Endothelial cell of umbilical vein (primary cell): ENCODE results near the gene CDK5R2. TPM values are rescaled to one million over a fixed set of nuclear protein-coding genes. Genes with fewer than 3 reads are reported as not detected.
"Not testable (repeated sequence)": the region's sequence is repeated elsewhere in the genome, so short reads cannot be mapped to it uniquely, and the experiment has no call there.

Source experiments
- BruUV-seq: library from RNA; stranded (reverse); fragments of 400-500 nt; replicated peaks from 2 replicates; lab custom pipeline; 2021; lab: Mats Ljungman, UMichigan
- CTCF ChIA-PET: fragments of 300-600, 350-600 bp; sonication (Branson Sonifier 250); formaldehyde crosslinking; loops from one replicate; lab custom pipeline; 2021; ENCODE audit warnings: antibody characterized with exemption, inconsistent platforms; lab: Charles Lee
- POLR2A ChIA-PET: fragments of 300-600, 350-600 bp; sonication (Branson Sonifier 250); formaldehyde crosslinking; loops from one replicate; lab custom pipeline; 2021; ENCODE audit warnings: antibody characterized with exemption, inconsistent platforms; lab: Charles Lee
- DNase-seq: peaks from one replicate; pipeline ENCODE4 v3.0.0-alpha.2; 2011; ENCODE audit warnings: low read depth, low spot score
- FAIRE-seq: peaks from 2 replicates; lab custom pipeline; 2011; peaks lifted over from hg19 to GRCh38; lab: Jason Lieb, UNC
- H2AFZ ChIP-seq: 2 replicates; pipeline ENCODE4 v1.6.0; 2012; ENCODE audit warnings: low read depth, low read length, control low read depth, inconsistent platforms
- H3K27ac ChIP-seq: 2 replicates; pipeline ENCODE4 v1.5.1; 2011; ENCODE audit warnings: low read depth, mild to moderate bottlenecking, control low read depth, low read length, moderate library complexity; ENCODE audit not compliant: insufficient read depth
- H3K27me3 ChIP-seq, 2 experiments: 2 replicates each; pipeline versions ENCODE4 v1.6.0 to v1.6.1; 2011; ENCODE audit warnings: low read length in 2 of 2, mixed read lengths in 1 of 2; ENCODE audit not compliant: control insufficient read depth in 2 of 2, insufficient read depth in 2 of 2
- H3K36me3 ChIP-seq, 2 experiments: 2 replicates in 1 of 2; 3 replicates in 1 of 2; pipeline ENCODE4 v1.5.1; 2011; ENCODE audit warnings: low read length in 2 of 2, mild to moderate bottlenecking in 1 of 2, moderate library complexity in 1 of 2; ENCODE audit not compliant: control insufficient read depth in 2 of 2, insufficient read depth in 2 of 2; ENCODE audit errors: extremely low read depth in 1 of 2
- H3K4me1 ChIP-seq: 3 replicates; pipeline ENCODE4 v1.5.1; 2011; ENCODE audit warnings: mild to moderate bottlenecking, low read length; ENCODE audit not compliant: control insufficient read depth, insufficient read depth; ENCODE audit errors: extremely low read depth
- H3K4me2 ChIP-seq: 2 replicates; pipeline ENCODE4 v1.6.1; 2011; ENCODE audit warnings: low read length, control low read depth, mixed read lengths; ENCODE audit not compliant: insufficient read depth
- H3K4me3 ChIP-seq, 3 experiments: fragments of 200-600 bp in 1 of 3; sonication (generic), shearing (Covaris generic) in 1 of 3; replicated peaks in 1 of 3; 2 replicates each; pipeline ENCODE4 v1.5.1; 2011 to 2016; ENCODE audit warnings: control low read depth in 3 of 3, low read length in 3 of 3, mild to moderate bottlenecking in 2 of 3, inconsistent platforms in 1 of 3, low read depth in 1 of 3, moderate library complexity in 1 of 3; ENCODE audit not compliant: insufficient read depth in 1 of 3
- H3K79me2 ChIP-seq: 2 replicates; pipeline ENCODE4 v1.6.0; 2012; ENCODE audit warnings: low read length, inconsistent platforms; ENCODE audit not compliant: control insufficient read depth, insufficient read depth
- H3K9ac ChIP-seq: replicated peaks from 2 replicates; pipeline ENCODE3; 2011; ENCODE audit warnings: low read length, control low read depth; ENCODE audit not compliant: insufficient read depth; ENCODE audit errors: extremely low read depth
- H3K9me1 ChIP-seq: replicated peaks from 3 replicates; pipeline ENCODE4 v1.6.0; 2011; ENCODE audit warnings: mild to moderate bottlenecking, low read length; ENCODE audit not compliant: control insufficient read depth, insufficient read depth; ENCODE audit errors: extremely low read depth
- H3K9me3 ChIP-seq: replicated peaks from 2 replicates; pipeline ENCODE4 v1.5.1; 2012; ENCODE audit warnings: low read length, inconsistent platforms; ENCODE audit not compliant: control insufficient read depth, insufficient read depth
- H4K20me1 ChIP-seq: replicated peaks from 2 replicates; pipeline ENCODE3; 2011; ENCODE audit warnings: mild to moderate bottlenecking, low read length; ENCODE audit not compliant: control insufficient read depth, insufficient read depth; ENCODE audit errors: extremely low read depth
- CTCF ChIP-seq, 2 donors: IDR thresholded peaks; 1 replicate in 1 of 2; 2 replicates in 1 of 2; pipeline ENCODE4 v1.5.1; 2011; ENCODE audit warnings: low read length in 2 of 2, mild to moderate bottlenecking in 2 of 2, moderate library complexity in 2 of 2, control low read depth in 1 of 2, inconsistent platforms in 1 of 2, low read depth in 1 of 2; ENCODE audit not compliant: insufficient read depth in 1 of 2; ENCODE audit errors: extremely low read depth in 1 of 2
- EZH2 ChIP-seq: IDR thresholded peaks from 2 replicates; pipeline ENCODE4 v1.6.1; 2012; ENCODE audit warnings: borderline replicate concordance, low read depth, mild to moderate bottlenecking, moderate library complexity, low read length, inconsistent platforms; ENCODE audit not compliant: severe bottlenecking
- FOS ChIP-seq: IDR thresholded peaks from 2 replicates; pipeline ENCODE4 v1.6.1; 2011; ENCODE audit warnings: mild to moderate bottlenecking, low read length, moderate library complexity, borderline replicate concordance; ENCODE audit not compliant: insufficient read depth
- GATA2 ChIP-seq: IDR thresholded peaks from 2 replicates; pipeline ENCODE4 v1.7.0; 2011; ENCODE audit warnings: low read depth, mild to moderate bottlenecking, moderate library complexity, mixed read lengths, low read length; ENCODE audit not compliant: insufficient read length, insufficient read depth
- JUN ChIP-seq: IDR thresholded peaks from 2 replicates; pipeline ENCODE4 v1.6.1; 2011; ENCODE audit warnings: borderline replicate concordance, low read depth; ENCODE audit not compliant: insufficient read length, insufficient read depth
- MAX ChIP-seq: IDR thresholded peaks from 2 replicates; pipeline ENCODE4 v1.6.1; 2011; ENCODE audit not compliant: insufficient read depth, insufficient read length
- MYC ChIP-seq: IDR thresholded peaks from one replicate; pipeline ENCODE4 v1.6.1; 2011; ENCODE audit warnings: mild to moderate bottlenecking, low read depth, low read length
- POLR2A ChIP-seq: IDR thresholded peaks from 2 replicates; pipeline ENCODE4 v1.6.1; 2012; ENCODE audit warnings: low read depth, mild to moderate bottlenecking, control low read depth, low read length
- POLR2AphosphoS5 ChIP-seq: IDR thresholded peaks from 2 replicates; pipeline ENCODE4 v1.6.1; 2012; ENCODE audit warnings: low read depth, mild to moderate bottlenecking, control low read depth, low read length, moderate library complexity; ENCODE audit not compliant: insufficient read depth
- dilution Hi-C: fragments of 300-500 bp; cut with MboI; formaldehyde crosslinking; loops from one replicate; pipeline ENCODE4 v1.15.0; 2019; ENCODE audit warnings: low sequenced_read_pairs; ENCODE audit not compliant: extremely low pct_ligation_motif_present
- intact Hi-C: fragments of 100-400 bp; cut with micrococcal nuclease; formaldehyde crosslinking; loops from one replicate; pipeline ENCODE4 v1.10.0; 2022
- polyA plus RNA-seq, 4 experiments: library from polyadenylated mRNA; depleted of rRNA in 3 of 4; stranded (reverse) in 3 of 4; unstranded in 1 of 4; fragments of >200 nt; gene quantifications; 2 replicates each; pipeline versions ENCODE4 v1.2.1 to v1.2.3, GENCODE V29; 2011 to 2012; ENCODE audit warnings: missing spikeins in 1 of 4
- total RNA-seq: library from RNA; stranded (reverse); gene quantifications from 2 replicates; pipeline ENCODE4 v1.2.3, GENCODE V29; 2021

CDK5R2 gene
- total and polyA plus RNA-seq, 2 donors (not counting 3 experiments of a cell fraction or from before 2014, with no cell fraction given) = 0.03 TPM; not detected in 1

- Histone ChIP-seq H3K79me2 (no peaks in the 10 kb centered on the region), H3K9me3 (no peaks in the 10 kb centered on the region), H2AFZ (no peak overlapping the region), H3K4me3 (no peak overlapping the region), H3K27ac (no peak overlapping the region), H3K9me1 (no peaks in the 10 kb centered on the region), H3K36me3 (no peaks in the 10 kb centered on the region), H3K27me3 (peaks cover 2 to 3% of the 10 kb centered on the region in 2 experiments), H4K20me1 (no peaks in the 10 kb centered on the region), H3K4me1 (no peaks in the 10 kb centered on the region), H3K4me2 (no peak overlapping the region), H3K9ac (no peak overlapping the region)
- CTCF ChIA-PET = interaction anchor here (0.7 to 1.3 kb wide), 2 partner anchors 12 to 52 kb away, joined by 3 to 4 read pairs; no protein-coding TSS in a partner anchor
- no peak for DNase-seq
- no peak for TF ChIP-seq POLR2A
- no peak for TF ChIP-seq CTCF (IDR thresholded peaks at IDR 0.05; ENCODE audit: extremely low read depth in 1 of 2, insufficient read depth in 1 of 2, low read depth in 1 of 2, low read length in 2 of 2)
- no peak for TF ChIP-seq GATA2
- TF ChIP-seq MYC = no peak
- TF ChIP-seq FOS = no peak
- TF ChIP-seq EZH2 = no peak
- no peak for TF ChIP-seq POLR2AphosphoS5
- TF ChIP-seq JUN = no peak
- no peak for TF ChIP-seq MAX
- POLR2A ChIA-PET = no interaction called here
- BruUV-seq = no TSS peak
- intact Hi-C loops (no loop called here), dilution Hi-C loops (no loop called here)
- FAIRE-seq = no peak
These were observed 31.6 kb upstream of the CDK5R2 start for GRCh38 chr2:218927876-218928275.

DNA sequence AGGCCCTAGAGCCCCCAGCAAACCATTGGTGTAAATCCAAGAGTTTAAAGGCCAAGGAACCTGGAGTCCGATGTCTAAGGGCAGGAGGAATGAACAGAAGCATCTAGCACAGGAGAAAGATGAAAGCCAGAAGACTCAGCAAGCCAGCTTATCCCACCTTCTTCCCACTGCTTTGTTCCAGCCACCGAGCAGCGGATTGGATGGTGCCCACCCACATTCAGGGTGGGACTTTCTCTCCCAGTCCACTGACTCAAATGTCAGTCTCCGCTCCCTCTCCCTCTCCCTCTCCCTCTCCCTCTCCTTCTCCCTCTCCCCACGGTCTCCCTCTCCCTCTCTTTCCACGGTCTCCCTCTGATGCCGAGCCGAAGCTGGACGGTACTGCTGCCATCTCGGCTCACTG is 29.0 kb upstream of the CDK5R2 start:
- H3K4me3 ChIP-seq, DNase-seq, BruUV-seq, H3K4me2 ChIP-seq, H3K9me3 ChIP-seq, H4K20me1 ChIP-seq, H3K27ac ChIP-seq, dilution Hi-C loops, H3K9me1 ChIP-seq, H3K9ac ChIP-seq, H3K4me1 ChIP-seq, H3K36me3 ChIP-seq, intact Hi-C loops, H2AFZ ChIP-seq, POLR2A ChIA-PET, H3K79me2 ChIP-seq, CTCF ChIA-PET, FAIRE-seq, H3K27me3 ChIP-seq: not testable (repeated sequence)

DNA sequence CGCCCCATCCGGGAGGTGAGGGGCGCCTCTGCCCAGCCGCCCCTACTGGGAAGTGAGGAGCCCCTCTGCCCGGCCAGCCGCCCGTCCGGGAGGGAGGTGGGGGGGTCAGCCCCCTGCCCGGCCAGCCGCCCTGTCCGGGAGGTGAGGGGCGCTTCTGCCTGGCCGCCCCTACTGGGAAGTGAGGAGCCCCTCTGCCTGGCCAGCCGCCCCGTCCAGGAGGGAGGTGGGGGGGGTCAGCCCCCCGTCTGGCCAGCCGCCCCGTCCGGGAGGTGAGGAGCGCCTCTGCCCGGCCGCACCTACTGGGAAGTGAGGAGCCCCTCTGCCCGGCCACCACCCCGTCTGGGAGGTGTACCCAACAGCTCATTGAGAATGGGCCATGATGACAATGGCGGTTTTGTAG is 27.7 kb upstream of the CDK5R2 start:
- DNase-seq, H3K27me3 ChIP-seq, H3K4me3 ChIP-seq, H3K4me1 ChIP-seq, H3K36me3 ChIP-seq, H3K79me2 ChIP-seq, dilution Hi-C loops, H3K27ac ChIP-seq, H2AFZ ChIP-seq, H3K4me2 ChIP-seq, H3K9ac ChIP-seq, H4K20me1 ChIP-seq, CTCF ChIA-PET, intact Hi-C loops, POLR2A ChIA-PET, H3K9me1 ChIP-seq, H3K9me3 ChIP-seq, BruUV-seq, FAIRE-seq: not testable (repeated sequence)
